Measurements from ENCODE around the gene RAD51B. TPM values are rescaled to one million over a fixed set of nuclear protein-coding genes. Genes with fewer than 3 reads are reported as not detected.

Gene RAD51B
- total RNA-seq, 1 experiment from 2014 or later, result 20.0 TPM

DNA sequence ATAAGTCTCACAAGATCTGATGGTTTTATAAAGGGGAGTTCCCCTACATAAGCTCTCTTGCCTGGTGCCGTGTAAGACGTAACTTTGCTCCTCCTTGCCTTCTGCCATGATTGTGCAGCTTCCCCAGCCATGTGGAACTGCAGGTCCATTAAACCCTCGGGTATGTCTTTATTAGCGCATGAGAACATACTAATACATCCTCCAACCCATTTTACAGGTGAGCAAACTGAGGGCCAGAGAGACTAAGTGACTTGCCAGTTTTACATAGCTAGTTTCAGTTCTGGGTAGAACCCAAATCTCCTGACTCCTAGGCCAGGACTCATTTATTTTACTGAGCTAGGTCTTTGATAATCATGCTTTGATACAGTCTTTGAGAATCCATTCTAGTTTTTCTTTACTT, 406.9 kb downstream of the RAD51B start:
- ChIA-PET RAD21 (ENCODE audit: low non-redundant PET in 1 of 2, low total read pairs in 2 of 2, uncharacterized antibody in 2 of 2, unreplicated experiment in 2 of 2) (no interaction called here), CTCF (no interaction called here), POLR2A (interaction anchor here (0.6 kb wide), 1 partner anchor 566 kb away, joined by 3 read pairs; the partner anchor contains the start of gene ZFP36L1)
- Histone ChIP-seq H3K9me3 (ENCODE audit: control insufficient read depth in 1 of 2, insufficient read depth in 1 of 2, low read depth in 1 of 2, low read length in 2 of 2) (no peaks in the 10 kb centered on the region), H3K9me2 (ENCODE audit: insufficient read depth) (no peaks in the 10 kb centered on the region), H2AFZ (ENCODE audit: low read depth, low read length, poor library complexity, severe bottlenecking) (no peak overlapping the region), H3K27ac (ENCODE audit: low read depth, low read length) (no peak overlapping the region), H3K79me2 (ENCODE audit: insufficient read depth, low read length) (no peaks in the 10 kb centered on the region), H4K20me1 (ENCODE audit: insufficient read depth) (no peaks in the 10 kb centered on the region), H3K4me3 (replicated peaks in 1 of 2; ENCODE audit: low read depth in 1 of 2, low read length in 2 of 2) (no peak overlapping the region), H3K36me3 (ENCODE audit: control insufficient read depth in 1 of 2, insufficient read depth in 2 of 2, low read length in 2 of 2) (no peaks in the 10 kb centered on the region), H3K4me2 (ENCODE audit: low read length) (no peak overlapping the region), H3K4me1 (ENCODE audit: control insufficient read depth in 1 of 2, insufficient read depth in 2 of 2, low read length in 2 of 2) (peaks cover 9 to 16% of the 10 kb centered on the region in 2 experiments), H3K27me3 (ENCODE audit: insufficient read depth, low read length) (no peaks in the 10 kb centered on the region), H3K9ac (ENCODE audit: low read length) (no peak overlapping the region)
- ATAC-seq (no peak), DNase-seq (ENCODE audit: low read depth, low spot score) (no peak)
- no TSS peak for BruUV-seq (replicated peaks)
- intact Hi-C loops (cut with micrococcal nuclease), result no loop called here
- TF ChIP-seq JUND (IDR thresholded peaks at IDR 0.05) (no peak), YY1 (IDR thresholded peaks at IDR 0.05; ENCODE audit: extremely low read depth, insufficient replicate concordance, low read depth, low read length) (no peak), CEBPB (IDR thresholded peaks at IDR 0.05; ENCODE audit: low read depth) (no peak), ATF3 (IDR thresholded peaks at IDR 0.05) (no peak), POLR2A (IDR thresholded peaks at IDR 0.05; ENCODE audit: borderline replicate concordance, extremely low read depth, insufficient read depth, insufficient read length) (no peak), CBX3 (IDR thresholded peaks at IDR 0.05; ENCODE audit: low read depth) (no peak)

DNA sequence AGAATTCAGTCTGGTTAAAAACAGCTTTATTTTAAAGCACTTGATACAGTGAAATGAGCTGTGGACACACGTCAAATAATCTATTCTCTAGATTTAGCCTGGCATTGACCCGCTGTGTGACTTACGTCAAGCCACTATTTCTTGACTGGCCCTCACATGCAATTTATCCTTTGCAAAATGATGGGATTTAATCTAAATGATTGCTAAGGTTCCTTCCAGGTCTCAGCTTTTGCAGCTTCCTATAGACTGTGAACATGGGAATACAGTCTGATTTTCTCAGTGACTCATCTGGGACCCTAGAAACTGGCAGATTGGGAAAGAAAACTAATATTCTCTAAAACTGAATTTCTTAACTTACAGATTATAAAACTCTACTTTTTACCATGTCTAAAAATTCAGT, 409.1 kb downstream of the RAD51B start:
- no peaks in the 10 kb centered on the region for H3K36me3 ChIP-seq (ENCODE audit: control insufficient read depth in 1 of 2, insufficient read depth in 2 of 2, low read length in 2 of 2)
- intact Hi-C loops (cut with micrococcal nuclease), result no loop called here
- ChIA-PET CTCF (no interaction called here), POLR2A (no interaction called here), RAD21 (ENCODE audit: low non-redundant PET in 1 of 2, low total read pairs in 2 of 2, uncharacterized antibody in 2 of 2, unreplicated experiment in 2 of 2) (no interaction called here)
- no peak overlapping the region for H3K4me2 ChIP-seq (ENCODE audit: low read length)
- H3K4me1 ChIP-seq (ENCODE audit: control insufficient read depth in 1 of 2, insufficient read depth in 2 of 2, low read length in 2 of 2), result peaks cover 30 to 37% of the 10 kb centered on the region in 2 experiments
- no peaks in the 10 kb centered on the region for H4K20me1 ChIP-seq (ENCODE audit: insufficient read depth)
- DNase-seq (ENCODE audit: low read depth, low spot score), result no peak
- no peak overlapping the region for H2AFZ ChIP-seq (ENCODE audit: low read depth, low read length, poor library complexity, severe bottlenecking)
- H3K9me2 ChIP-seq (ENCODE audit: insufficient read depth), result no peaks in the 10 kb centered on the region
- no peaks in the 10 kb centered on the region for H3K79me2 ChIP-seq (ENCODE audit: insufficient read depth, low read length)
- H3K27ac ChIP-seq (ENCODE audit: low read depth, low read length), result no peak overlapping the region
- H3K27me3 ChIP-seq (ENCODE audit: insufficient read depth, low read length), result no peaks in the 10 kb centered on the region
- BruUV-seq (replicated peaks), result no TSS peak
- no peaks in the 10 kb centered on the region for H3K9me3 ChIP-seq (ENCODE audit: control insufficient read depth in 1 of 2, insufficient read depth in 1 of 2, low read depth in 1 of 2, low read length in 2 of 2)
- H3K4me3 ChIP-seq (replicated peaks in 1 of 2; ENCODE audit: low read depth in 1 of 2, low read length in 2 of 2), result no peak overlapping the region
- ATAC-seq, result no peak
- H3K9ac ChIP-seq (ENCODE audit: low read length), result no peak overlapping the region
- TF ChIP-seq ATF3 (IDR thresholded peaks at IDR 0.05), result no peak
- TF ChIP-seq RAD21 (IDR thresholded peaks at IDR 0.05; ENCODE audit: low read depth), result no peak
- no peak for TF ChIP-seq CBX3 (IDR thresholded peaks at IDR 0.05; ENCODE audit: low read depth)
- TF ChIP-seq CEBPB (IDR thresholded peaks at IDR 0.05; ENCODE audit: low read depth), result no peak
- TF ChIP-seq ZBTB33 (IDR thresholded peaks at IDR 0.05; ENCODE audit: extremely low read depth, insufficient replicate concordance, low read length), result no peak
- no peak for TF ChIP-seq ZFX (IDR thresholded peaks at IDR 0.05)
- no peak for TF ChIP-seq EGR1 (IDR thresholded peaks at IDR 0.05; ENCODE audit: low read depth)
- TF ChIP-seq FOSL1 (IDR thresholded peaks at IDR 0.05; ENCODE audit: low read depth), result no peak
- TF ChIP-seq, protein P1, sequence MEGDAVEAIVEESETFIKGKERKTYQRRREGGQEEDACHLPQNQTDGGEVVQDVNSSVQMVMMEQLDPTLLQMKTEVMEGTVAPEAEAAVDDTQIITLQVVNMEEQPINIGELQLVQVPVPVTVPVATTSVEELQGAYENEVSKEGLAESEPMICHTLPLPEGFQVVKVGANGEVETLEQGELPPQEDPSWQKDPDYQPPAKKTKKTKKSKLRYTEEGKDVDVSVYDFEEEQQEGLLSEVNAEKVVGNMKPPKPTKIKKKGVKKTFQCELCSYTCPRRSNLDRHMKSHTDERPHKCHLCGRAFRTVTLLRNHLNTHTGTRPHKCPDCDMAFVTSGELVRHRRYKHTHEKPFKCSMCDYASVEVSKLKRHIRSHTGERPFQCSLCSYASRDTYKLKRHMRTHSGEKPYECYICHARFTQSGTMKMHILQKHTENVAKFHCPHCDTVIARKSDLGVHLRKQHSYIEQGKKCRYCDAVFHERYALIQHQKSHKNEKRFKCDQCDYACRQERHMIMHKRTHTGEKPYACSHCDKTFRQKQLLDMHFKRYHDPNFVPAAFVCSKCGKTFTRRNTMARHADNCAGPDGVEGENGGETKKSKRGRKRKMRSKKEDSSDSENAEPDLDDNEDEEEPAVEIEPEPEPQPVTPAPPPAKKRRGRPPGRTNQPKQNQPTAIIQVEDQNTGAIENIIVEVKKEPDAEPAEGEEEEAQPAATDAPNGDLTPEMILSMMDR (IDR thresholded peaks at IDR 0.05 in 2 of 3, conservative IDR thresholded peaks at IDR 0.05 in 1 of 3; ENCODE audit: borderline replicate concordance in 1 of 3, insufficient read depth in 1 of 3, low read depth in 2 of 3, low read length in 2 of 3), result no peak
- no peak for TF ChIP-seq SRF (IDR thresholded peaks at IDR 0.05; ENCODE audit: low read depth)
- no peak for TF ChIP-seq YY1 (IDR thresholded peaks at IDR 0.05; ENCODE audit: extremely low read depth, insufficient replicate concordance, low read depth, low read length)
- no peak for TF ChIP-seq TCF7L2 (IDR thresholded peaks at IDR 0.05; ENCODE audit: borderline replicate concordance, extremely low read depth, insufficient read depth, insufficient read length)

Measured in HCT116 (cell line).